Globus pallidus (tissue), 1 donor: ENCODE results near the gene SEMA3F.

ENCODE experiments used
- DNase-seq: peaks from one replicate; pipeline ENCODE4 v3.0.0-alpha.2; 2015; ENCODE audit warnings: low spot score

SEMA3F gene

DNA sequence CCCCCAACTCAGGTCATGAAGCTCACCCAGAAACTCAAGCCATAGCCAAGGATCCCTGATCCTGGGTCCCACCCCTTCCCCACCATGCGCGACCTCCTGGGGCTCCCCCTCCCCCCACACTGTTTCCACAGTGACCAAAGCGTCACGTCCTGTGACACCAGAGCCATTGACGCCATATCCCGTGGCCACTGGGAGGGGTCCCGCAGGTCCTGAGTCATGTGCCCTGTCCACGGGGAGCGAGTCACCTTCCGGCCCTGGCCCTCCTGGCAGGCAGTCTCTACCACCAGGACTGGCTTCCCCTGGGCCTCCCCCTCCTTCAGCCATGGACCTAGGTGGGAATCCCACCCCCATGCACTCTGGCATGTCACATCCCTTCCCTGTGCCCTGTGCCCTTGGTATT is 15.6 kb downstream of the SEMA3F start:
- DNase-seq = no peak

DNA sequence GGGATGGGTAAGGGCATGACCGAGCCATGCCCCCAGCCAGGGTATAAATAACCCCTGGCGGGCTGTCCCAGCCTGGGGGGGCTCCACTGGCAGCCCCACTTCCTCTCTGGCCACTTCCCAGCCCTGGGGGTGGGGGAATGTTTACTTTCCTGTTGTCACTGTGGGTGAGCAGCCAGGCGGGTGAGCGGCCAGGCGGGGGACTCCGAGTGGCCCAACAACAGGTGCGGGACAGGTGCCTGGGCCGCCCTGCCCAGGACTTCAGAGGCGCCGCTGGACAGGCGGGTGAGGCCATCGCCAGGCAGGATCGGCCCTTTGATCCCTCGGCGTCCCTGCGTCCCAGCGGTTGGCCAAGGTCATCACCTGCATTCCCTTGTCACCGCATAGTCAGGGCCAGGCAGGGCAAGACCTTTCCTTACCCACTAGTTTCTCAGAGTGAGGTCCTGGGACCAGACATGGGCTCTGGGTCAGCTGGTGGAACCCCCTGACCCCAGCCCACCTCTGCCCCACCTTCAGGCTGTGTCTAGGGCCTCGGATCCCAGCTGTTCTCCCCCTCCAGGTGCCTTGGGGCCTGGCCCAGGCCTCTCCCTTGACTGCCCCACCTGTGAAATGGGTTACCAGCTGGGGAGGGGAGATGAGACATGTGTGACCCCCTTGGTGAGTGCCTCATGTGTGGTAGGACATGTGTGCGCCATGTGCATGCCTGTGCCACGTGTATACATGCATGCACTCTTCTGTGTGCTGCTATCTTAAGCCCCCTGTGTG is 16.6 kb downstream of the SEMA3F start:
- no peak for DNase-seq

DNA sequence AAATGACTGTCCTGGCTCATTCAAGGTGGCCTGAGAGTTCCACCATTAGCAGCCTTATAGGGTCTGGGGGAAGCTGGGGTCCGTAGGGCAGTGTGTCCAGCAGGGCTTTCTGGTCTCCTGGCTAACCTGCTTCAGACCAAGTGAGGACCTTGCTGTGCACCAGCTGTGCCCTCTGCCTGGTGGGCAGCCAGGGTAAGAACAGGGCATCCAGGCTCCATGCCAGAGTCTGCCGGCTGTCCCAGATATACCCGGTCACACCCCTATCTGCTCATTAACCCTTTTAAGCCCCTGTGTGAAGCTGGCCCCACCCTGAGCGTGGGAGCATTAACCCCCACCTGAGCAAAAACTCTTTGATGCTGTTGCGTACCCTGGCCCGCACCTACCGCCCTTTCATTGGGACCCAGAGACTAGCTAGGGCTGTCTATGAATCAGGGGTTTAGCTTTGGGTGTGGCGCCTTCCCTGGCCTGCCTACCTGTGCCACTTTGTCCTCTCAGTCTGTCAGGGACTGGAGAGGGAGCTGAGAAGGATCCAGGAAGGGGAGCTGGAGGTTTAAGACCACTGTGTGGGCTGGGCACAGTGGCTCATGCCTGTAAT is 17.6 kb downstream of the SEMA3F start:
- DNase-seq = no peak

DNA sequence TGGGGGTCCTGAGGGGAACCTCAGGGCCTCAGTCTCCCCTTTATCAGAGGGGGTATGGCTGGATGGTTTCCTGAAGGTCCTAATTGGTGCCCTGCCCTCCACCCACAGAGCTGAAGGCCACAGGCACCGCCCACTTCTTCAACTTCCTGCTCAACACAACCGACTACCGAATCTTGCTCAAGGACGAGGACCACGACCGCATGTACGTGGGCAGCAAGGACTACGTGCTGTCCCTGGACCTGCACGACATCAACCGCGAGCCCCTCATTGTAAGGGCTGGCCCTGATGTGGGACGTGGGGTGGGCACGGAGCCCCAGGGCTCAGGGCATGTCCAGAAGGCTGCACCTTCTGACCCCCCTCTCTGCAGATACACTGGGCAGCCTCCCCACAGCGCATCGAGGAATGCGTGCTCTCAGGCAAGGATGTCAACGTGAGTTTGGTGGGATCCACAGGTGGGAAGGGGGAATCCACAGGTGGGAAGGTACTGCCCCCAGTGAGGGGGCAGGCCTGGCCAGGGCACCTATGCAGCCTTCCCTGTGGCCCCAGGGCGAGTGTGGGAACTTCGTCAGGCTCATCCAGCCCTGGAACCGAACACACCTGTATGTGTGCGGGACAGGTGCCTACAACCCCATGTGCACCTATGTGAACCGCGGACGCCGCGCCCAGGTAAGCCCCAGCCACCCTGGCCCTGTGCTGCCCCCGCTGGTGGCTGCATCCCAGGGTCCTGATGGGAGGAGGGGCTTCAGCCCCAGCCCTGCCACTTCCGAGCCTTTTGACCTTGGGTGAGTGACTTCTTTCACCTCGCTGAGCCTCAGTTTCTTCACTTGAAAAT is 18.8 kb downstream of the SEMA3F start:
- no peak for DNase-seq

DNA sequence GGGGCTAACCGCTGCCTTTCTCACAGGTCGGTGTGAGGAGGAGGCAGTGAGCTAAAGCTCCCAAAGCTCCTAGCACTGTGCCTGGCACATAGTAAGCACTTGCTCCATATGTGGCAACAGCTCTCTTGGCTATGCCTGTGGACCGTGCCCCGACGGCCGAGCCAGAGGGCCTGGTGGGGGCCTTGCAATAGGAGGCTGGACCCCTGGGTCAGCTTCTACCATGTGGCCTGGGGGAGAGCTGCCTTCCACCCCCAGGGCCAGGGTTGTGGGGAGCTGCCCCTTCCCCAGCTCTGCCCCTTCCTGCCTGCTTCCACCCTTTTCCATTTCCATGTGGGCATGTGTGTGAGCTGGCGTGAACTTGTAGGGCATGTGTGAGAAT is 19.4 kb downstream of the SEMA3F start:
- DNase-seq = no peak

DNA sequence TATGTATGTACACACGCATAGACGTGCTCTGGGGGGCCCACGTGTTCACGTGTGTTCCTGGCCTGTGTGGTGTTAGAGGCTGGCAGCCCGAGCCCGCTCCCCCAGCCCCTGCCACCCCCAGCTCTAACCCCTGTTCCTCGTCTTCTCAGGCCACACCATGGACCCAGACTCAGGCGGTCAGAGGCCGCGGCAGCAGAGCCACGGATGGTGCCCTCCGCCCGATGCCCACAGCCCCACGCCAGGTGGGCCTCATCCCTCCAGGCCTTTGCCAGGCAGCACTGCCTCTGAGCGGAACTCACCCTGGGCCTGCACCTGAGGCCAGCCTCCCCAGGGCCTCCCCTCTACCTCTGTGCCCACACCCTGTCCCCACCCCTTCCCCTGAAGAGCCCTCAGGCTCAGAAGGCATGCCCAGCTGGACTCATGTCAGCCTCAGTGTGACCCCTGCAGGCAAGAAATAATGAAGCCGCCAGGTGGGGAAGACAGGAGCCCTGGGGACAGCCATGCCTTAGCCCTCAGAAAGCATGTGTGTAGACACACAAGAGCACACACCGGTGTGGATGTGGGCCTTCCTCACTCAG is 19.9 kb downstream of the SEMA3F start:
- DNase-seq = no peak

DNA sequence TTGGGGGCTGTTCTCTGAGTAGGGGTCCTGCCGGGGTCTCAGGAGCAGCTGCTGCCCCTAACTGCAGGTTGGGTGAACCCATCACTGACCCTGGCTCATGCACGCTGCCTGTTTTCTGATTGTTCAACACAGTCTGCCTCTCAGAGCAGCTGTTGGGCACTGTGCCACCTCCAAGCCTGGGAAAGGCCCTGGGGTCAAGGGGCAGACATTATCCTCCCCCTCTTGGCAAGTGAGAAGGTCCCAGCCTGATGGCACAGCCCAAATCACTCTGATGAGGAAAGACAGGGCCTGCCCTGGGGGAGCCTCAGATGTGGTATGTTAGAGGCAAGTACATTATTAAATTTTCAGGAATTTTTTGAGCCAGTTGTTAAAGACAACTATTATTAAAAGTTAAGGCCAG is 22.2 kb downstream of the SEMA3F start:
- no peak for DNase-seq

DNA sequence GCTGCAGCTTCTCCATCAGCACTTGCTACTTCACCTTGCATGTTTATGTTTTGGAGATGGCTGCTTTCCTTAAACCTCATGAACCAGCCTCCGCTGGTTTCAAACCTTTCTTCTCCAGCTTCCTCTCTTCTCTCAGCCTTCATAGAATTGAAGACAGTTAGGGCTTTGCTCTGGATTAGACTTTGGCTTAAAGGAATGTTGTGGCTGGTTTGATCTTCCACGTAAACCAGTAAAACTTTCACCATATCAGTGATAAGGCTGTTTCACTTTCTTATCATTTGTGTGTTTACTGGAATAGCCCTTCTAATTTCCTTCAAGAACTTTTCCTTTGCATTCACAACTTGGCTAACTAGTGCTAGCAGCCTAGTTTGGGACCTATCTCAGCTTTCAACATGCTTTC is 24.6 kb downstream of the SEMA3F start:
- DNase-seq = no peak

DNA sequence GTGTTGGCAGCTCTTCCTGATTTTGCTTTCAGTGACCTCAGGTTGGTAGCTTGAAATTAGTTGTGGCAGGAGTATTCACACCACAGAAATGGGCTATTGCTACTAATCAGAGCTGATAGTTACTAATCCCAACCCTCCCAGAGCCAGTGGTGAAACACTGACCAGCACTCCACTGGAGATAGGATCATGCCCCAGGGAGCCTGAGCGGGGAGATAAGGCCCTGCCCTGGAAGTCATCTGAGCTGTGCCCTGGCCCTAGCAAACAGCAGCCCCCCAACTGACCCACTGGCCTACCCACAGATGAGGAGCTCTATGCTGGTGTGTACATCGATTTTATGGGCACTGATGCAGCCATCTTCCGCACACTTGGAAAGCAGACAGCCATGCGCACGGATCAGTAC is 26.9 kb downstream of the SEMA3F start:
- no peak for DNase-seq

DNA sequence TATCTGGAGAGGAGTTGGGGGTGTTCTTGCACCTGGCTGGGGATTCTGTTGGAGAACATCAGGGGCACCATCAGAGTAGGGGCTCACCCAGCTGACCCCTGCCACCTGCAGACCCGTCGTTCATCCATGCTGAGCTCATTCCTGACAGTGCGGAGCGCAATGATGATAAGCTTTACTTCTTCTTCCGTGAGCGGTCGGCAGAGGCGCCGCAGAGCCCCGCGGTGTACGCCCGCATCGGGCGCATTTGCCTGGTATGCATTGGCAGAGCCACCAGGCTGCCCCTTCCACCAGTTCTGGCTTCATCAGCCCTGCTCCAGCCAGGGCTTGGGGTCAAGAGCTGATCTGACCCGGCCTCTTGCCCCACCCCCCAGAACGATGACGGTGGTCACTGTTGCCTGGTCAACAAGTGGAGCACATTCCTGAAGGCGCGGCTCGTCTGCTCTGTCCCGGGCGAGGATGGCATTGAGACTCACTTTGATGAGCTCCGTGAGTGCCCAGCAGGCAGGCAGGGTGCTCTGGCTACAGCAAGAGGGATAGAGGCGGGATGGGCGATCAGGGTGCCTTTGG is 27.5 kb downstream of the SEMA3F start:
- no peak for DNase-seq

DNA sequence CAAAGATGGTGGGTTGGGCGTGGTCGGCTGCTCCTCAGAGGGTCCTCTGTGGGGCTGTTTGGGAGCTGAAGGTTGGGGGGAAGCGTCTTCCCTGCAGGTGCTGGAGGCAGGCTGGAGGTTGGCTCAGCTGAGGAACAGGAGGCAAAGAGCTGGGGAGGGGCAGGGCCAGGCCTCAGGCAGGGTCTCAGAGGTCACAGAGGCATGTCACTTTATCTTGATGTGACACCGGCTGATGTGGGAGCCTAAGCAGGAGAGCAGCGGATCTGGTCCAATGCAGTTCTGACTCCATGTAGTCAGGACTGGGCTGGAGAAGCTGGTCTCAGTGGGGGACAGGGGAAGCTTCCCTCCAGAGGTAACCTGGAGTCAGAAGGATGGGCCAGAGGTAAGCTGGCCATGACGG is 28.6 kb downstream of the SEMA3F start:
- no peak for DNase-seq

DNA sequence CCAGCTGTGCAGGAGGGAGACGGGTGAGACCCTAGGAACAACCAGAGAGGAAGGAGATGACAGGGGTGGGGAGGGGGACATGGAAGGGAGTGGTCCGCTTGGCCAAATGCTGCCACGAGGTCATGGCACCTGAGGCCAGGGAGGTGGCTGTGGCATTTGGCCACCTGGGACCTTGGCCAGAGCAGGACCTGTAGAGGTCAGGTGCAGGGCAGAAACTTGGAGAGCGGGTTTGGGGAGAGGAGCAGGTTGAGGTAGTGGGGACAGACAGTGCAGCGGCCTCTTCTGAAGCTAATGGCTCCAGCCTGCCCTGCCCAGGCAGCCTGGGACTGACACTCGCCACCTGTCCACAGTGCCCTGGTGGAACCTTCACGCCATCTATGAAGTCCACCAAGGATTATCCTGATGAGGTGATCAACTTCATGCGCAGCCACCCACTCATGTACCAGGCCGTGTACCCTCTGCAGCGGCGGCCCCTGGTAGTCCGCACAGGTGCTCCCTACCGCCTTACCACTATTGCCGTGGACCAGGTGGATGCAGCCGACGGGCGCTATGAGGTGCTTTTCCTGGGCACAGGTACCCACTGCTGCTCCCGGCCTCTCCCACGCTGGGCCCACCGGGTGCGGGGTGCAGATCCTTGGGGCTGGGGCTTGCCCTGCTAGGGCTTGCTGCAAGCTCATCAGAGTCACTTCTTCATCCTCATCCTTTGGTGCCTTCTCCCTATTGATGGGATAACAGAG is 29.3 kb downstream of the SEMA3F start:
- no peak for DNase-seq

DNA sequence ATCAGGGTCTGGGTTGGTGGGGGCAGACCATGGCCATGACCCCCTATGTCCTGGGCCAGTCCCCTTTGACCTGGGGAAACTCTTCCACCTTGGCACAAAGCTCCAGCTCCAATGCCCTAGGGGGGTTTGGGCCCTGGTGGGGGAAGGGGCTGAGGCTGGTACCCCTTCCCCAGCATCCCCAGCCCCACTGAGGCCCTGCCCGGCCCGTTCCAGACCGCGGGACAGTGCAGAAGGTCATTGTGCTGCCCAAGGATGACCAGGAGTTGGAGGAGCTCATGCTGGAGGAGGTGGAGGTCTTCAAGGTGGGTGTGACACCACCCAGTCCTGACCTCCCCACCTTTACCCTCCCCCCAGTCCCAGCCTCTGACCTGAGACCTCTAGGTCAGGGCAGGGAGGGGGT is 30.1 kb downstream of the SEMA3F start:
- no peak for DNase-seq

DNA sequence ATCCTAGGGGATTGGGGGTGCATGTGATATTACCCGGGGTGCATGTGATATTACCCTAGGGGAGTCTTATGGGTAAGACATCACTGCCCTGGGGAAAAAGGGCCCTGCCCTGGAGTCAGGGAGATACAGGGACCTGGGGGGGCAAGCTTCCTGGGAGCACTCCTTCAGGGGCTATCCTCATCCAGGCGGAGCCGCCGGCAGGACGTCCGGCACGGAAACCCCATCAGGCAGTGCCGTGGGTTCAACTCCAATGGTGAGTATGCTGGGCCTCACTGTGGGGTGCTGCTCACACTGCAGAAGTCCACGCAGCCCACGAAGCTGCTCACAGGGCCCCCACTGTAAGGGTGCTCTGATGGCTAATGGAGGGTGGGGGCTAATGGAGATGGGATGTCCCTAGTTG is 31.0 kb downstream of the SEMA3F start:
- no peak for DNase-seq

DNA sequence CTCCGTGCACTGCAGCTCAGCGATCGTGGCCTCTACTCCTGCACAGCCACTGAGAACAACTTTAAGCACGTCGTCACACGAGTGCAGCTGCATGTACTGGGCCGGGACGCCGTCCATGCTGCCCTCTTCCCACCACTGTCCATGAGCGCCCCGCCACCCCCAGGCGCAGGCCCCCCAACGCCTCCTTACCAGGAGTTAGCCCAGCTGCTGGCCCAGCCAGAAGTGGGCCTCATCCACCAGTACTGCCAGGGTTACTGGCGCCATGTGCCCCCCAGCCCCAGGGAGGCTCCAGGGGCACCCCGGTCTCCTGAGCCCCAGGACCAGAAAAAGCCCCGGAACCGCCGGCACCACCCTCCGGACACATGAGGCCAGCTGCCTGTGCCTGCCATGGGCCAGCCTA is 32.6 kb downstream of the SEMA3F start:
- no peak for DNase-seq

DNA sequence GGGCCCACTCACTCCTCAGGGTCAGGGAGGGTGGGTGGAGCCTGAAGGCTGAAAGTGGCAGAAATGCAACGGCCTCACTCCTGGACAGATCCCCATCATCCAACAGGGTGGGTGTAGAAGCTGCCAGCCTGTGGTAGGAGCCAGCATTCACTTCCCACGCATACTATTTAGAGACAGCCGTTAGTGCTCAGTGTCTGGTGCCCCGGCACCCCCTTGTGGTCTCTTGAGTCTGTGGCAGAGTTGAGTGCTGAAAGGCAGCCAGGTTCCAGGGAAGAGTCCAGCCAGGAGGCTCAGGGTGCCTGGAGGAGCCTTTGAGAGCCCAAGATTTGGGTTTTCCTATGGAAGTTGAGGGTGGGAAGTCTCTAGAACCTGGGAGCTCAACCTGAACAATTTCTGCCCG is 34.1 kb downstream of the SEMA3F start:
- peak; percentile 59 for DNase-seq

DNA sequence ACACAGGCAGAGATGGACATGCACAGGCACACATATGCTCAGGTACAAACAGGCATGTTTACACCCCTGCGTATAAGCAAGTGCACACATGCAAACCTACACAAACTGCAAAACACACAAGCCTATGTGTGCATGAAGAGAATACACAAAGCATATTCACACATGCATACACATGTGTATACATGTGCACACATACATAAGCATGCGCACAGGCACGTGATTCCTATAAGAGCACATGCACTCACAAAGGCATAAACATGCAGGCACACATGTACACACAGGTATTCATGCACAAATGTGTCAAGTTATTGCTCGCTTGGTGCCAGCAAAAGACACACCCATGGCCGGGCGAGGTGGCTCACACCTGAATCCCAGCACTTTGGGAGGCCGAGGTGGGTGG is 34.9 kb downstream of the SEMA3F start:
- no peak for DNase-seq

DNA sequence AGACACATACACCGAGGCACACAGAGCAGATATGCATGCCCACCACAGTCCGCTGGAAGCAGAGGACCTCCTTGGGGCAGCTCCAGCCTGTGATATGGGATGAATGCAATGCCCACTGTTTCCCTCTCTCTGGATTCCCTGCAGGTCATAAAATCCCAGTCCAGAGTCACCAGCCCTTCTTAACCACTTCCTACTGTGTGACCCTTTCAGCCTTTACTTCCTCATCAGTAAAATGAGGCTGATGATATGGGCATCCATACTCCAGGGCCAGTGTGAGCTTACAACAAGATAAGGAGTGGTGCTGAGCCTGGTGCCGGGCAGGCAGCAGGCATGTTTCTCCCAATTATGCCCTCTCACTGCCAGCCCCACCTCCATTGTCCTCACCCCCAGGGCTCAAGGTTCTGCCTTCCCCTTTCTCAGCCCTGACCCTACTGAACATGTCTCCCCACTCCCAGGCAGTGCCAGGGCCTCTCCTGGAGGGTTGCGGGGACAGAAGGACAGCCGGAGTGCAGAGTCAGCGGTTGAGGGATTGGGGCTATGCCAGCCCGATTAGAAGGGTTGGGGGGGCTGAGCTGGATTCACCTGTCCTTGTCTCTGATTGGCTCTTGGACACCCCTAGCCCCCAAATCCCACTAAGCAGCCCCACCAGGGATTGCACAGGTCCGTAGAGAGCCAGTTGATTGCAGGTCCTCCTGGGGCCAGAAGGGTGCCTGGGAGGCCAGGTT is 36.0 kb downstream of the SEMA3F start, which contains the start of gene GNAT1:
Gene GNAT1 (plus strand): TSS at position 675 of the 725 bp plus-strand sequence. CDS start 116 bp downstream, outside the sequence.
- DNase-seq = no peak

DNA sequence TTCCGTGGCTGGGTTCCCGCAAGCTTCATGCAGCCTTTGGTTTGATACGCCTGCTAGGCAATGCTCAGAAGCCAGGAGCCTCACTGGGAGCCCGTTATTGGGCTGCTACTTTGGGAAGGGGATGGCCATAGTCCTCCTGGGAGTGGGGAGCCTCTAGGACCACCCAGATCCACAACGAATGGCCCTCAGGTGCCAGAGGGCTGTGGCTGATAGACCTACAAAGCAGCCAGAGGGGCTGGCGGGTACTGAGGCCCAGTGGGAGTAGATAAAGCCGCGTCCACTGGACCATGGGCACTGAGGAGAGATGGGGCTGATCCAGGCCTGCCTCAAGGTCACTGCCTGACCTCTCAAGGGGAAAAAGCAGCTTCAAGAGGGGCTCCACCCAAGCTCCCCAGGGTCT is 37.0 kb downstream of the SEMA3F start:
- DNase-seq = no peak

DNA sequence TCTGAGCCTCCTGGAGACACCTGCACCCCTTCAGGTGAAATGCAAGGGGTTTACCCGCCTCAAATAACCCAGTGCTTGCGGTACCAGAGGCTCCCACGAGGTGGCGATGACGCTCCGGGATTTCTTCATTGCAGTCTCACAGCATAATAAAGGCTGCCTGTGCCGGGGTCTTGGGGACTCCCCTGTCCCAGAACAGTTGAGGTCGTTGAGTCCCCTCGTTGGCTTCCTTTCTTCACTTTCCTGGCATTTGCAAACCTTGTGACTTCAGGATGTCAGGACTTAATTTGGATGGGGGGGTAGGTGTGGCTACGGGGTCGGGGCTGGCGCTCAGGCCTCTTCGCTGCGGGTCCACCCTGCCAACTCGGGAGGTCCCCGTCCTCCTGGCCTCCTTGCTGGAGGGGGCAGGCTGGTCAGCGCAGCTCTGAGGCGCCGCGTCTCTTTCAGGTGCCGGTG is 37.6 kb downstream of the SEMA3F start:
- DNase-seq = peak; percentile 47

DNA sequence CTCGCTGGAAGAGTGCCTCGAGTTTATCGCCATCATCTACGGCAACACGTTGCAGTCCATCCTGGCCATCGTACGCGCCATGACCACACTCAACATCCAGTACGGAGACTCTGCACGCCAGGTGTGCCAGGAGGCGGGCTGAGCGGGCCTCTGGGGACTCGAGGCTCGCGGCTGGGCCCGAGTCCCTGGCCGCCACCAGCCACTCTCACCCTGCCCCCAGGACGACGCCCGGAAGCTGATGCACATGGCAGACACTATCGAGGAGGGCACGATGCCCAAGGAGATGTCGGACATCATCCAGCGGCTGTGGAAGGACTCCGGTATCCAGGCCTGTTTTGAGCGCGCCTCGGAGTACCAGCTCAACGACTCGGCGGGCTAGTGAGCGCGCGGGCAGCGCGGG is 38.2 kb downstream of the SEMA3F start:
- DNase-seq = no peak
